ENCODE data around the gene CDH26. TPM values are rescaled to one million over a fixed set of nuclear protein-coding genes. Genes with fewer than 3 reads are reported as not detected.
A peak's percentile ranks its signal among the peaks of the same experiment; 100 is the strongest.

CDH26 gene
- total and polyA plus RNA-seq, 2 donors = 1.8 to 14.7 TPM

DNA sequence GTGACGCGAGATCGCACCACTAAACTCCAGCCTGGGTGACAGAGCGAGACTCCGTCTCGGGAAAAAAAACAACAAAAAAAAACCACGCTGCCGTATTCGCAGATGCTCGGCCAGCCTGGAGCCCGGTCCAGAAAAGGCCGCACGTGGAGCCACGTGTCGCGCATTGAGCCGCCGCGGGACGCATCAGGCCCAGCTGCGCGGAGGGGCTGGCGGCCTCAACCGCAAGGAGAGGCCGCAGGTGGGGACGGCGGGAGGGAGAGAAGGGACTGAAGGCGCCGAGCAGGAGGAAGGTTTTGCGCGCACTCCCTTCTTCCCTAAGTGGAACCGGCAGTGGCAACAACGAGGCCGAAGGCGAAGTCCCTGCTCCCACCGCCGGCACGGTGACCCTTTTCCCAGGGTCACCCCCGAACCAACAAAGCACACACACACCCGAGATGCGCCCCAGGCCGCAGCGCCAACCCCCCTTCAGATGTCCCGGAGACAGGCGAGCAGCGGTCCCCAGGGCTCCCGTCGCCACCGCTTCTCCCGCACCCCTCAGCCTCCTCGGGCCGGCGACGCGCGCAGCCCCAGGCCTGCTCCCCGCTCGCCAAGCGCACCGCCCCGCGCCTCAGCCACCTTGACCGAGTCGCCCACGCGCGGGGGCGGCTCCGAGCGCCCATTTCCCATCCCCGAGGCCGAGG lies 25.5 kb upstream of the CDH26 start:
- Histone ChIP-seq H3K27ac (ENCODE audit: low read depth in 1 of 2, low read length in 1 of 2) (no peak overlapping the region), H3K4me1 (ENCODE audit: control insufficient read depth in 2 of 2, insufficient read depth in 2 of 2, low read length in 2 of 2) (peaks cover 0 to 5% of the 10 kb centered on the region in 2 donors), H3K9me3 (ENCODE audit: control insufficient read depth in 2 of 2, insufficient read depth in 1 of 2, low read length in 1 of 2) (no peaks in the 10 kb centered on the region), H3K27me3 (ENCODE audit: control insufficient read depth in 2 of 2, insufficient read depth in 1 of 2, low read length in 1 of 2) (peaks cover 0 to 16% of the 10 kb centered on the region in 2 donors), H3K4me3 (ENCODE audit: low read length in 2 of 2) (no peak overlapping the region), H3K36me3 (ENCODE audit: control insufficient read depth in 2 of 2, insufficient read depth in 2 of 2, low read length in 1 of 2) (no peaks in the 10 kb centered on the region)
- no peak for DNase-seq (ENCODE audit: low read depth in 6 of 9, low spot score in 9 of 9)
- WGBS = 92% methylated on average over 72 of the region's 72 CpGs

DNA sequence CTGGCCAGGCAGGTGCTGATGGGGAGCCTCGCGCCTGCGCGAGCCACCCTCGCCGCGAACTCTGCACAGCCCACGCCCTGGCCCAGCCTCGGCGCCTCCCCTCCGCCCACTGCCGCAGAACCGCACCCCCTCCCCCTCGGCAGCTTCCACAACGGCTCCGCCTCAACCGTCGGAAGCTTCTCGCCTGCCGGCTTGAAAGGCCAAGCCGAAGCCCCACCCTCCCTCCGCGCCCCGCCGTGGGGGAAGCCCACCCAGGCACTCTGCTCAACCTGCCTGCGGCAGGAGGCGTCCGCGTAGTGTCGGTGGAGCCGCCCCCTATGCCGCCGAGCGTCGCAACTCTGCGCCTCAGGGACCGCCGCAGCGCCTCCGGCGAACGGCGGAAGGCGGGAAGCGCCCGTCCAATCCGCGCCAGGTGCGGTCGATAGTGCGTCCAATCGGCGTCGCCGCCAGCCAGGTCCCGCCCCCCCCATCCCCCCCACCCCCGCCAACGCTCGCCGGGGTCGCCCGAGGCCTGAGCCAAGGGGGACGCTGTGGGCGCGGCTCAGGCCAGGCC lies 24.9 kb upstream of the CDH26 start, which contains the start of gene SYCP2:
TSS of gene SYCP2 (minus strand) at position 342 of the 553 bp plus-strand sequence. CDS start 11,224 bp downstream, outside the sequence.
- WGBS = 47% methylated on average over 65 of the region's 65 CpGs
- no peaks in the 10 kb centered on the region for H3K36me3 ChIP-seq (ENCODE audit: control insufficient read depth in 2 of 2, insufficient read depth in 2 of 2, low read length in 1 of 2)
- no peaks in the 10 kb centered on the region for H3K9me3 ChIP-seq (ENCODE audit: control insufficient read depth in 2 of 2, insufficient read depth in 1 of 2, low read length in 1 of 2)
- peaks cover 0 to 5% of the 10 kb centered on the region in 2 donors for H3K4me1 ChIP-seq (ENCODE audit: control insufficient read depth in 2 of 2, insufficient read depth in 2 of 2, low read length in 2 of 2)
- DNase-seq (ENCODE audit: low read depth in 6 of 9, low spot score in 9 of 9) = peak in 5 of 9 donors; percentile 18 to 57 (median 37)
- H3K27ac ChIP-seq (ENCODE audit: low read depth in 1 of 2, low read length in 1 of 2) = peak within 1 kb of the TSS in 1 of 2 donors; percentile 49
- H3K4me3 ChIP-seq (ENCODE audit: low read length in 2 of 2) = peak within 1 kb of the TSS; percentile 42 to 54
- H3K27me3 ChIP-seq (ENCODE audit: control insufficient read depth in 2 of 2, insufficient read depth in 1 of 2, low read length in 1 of 2) = peaks cover 0 to 16% of the 10 kb centered on the region in 2 donors

DNA sequence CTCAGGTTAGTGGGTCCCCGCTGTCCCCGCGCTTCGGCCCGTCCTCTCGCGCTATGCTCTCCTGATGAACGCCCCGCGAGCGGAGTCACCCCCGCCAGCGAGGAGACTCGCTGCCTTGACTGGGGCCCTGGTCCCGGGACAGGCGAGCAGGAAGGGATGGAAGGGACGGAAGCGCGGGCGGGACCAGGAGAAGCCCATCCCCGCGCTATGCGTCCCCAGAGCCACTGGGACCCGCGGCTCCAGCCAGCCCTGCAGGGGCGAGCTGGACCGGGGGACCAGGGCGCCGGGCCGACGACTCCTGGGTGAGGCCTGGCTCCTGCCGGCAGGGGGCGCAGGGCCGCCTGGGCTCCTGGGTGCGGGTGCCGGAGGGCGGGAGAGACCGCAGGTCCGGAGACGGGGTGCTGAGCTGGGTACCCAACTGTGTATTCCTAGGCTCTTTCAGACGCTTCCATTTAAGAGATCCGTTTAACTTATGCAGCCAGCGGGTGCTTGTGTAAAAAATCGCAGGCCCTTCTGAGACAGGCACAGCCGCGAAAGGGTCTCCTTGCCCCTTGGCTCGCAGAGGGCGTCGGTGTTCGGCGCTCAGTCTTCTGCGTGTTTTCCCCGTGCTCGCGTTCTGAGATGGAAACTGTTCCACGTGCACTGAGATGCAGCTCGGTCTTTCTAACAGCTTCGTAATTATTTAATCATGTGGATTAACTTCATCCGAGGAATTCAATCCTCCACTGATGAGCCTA lies 24.2 kb upstream of the CDH26 start:
- 9% methylated on average over 59 of the region's 59 CpGs for WGBS
- Histone ChIP-seq H3K9me3 (ENCODE audit: control insufficient read depth in 2 of 2, insufficient read depth in 1 of 2, low read length in 1 of 2) (no peaks in the 10 kb centered on the region), H3K27ac (ENCODE audit: low read depth in 1 of 2, low read length in 1 of 2) (peak overlapping the region in 1 of 2 donors; percentile 49), H3K27me3 (ENCODE audit: control insufficient read depth in 2 of 2, insufficient read depth in 1 of 2, low read length in 1 of 2) (peaks cover 0 to 19% of the 10 kb centered on the region in 2 donors), H3K4me3 (ENCODE audit: low read length in 2 of 2) (peak overlapping the region; percentile 42 to 54), H3K4me1 (ENCODE audit: control insufficient read depth in 2 of 2, insufficient read depth in 2 of 2, low read length in 2 of 2) (peaks cover 3 to 5% of the 10 kb centered on the region in 2 donors), H3K36me3 (ENCODE audit: control insufficient read depth in 2 of 2, insufficient read depth in 2 of 2, low read length in 1 of 2) (no peaks in the 10 kb centered on the region)
- peak in 8 of 9 donors; percentile 39 to 73 (median 50) for DNase-seq (ENCODE audit: low read depth in 6 of 9, low spot score in 9 of 9)

DNA sequence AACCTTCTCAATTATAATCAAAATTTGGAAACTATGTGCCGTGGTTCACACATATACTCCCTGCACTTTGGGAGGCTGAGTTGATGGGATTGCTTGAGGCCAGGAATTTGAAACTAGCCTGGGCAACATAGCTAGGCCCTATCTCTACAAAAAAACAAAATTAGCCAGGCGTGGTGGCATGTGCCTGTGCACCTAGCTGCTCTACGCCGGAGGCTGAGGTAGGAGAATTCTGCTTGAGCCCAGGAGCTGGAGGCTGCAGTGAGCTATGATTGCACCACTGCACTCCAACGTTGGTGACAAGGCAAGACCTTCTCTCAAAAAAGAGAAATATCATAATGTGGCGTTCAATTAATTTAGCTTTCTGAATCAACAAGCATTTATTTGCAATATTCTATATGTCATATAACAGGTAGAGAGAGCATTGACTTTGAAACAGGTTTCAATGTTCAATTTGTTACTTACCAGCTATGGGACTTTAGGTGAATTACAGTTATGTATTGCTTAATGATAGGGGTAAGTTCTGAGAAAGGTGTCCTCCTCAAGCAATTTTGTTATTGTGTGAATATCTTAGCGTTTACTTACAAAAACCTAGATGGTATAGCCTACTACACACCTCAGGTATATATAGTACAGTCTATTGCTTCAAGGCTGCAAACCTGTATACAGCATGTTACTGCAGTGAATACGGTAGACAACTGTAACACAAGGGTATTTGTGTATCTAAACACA lies 22.6 kb upstream of the CDH26 start:
- H3K27ac ChIP-seq (ENCODE audit: low read depth in 1 of 2, low read length in 1 of 2) = no peak overlapping the region

DNA sequence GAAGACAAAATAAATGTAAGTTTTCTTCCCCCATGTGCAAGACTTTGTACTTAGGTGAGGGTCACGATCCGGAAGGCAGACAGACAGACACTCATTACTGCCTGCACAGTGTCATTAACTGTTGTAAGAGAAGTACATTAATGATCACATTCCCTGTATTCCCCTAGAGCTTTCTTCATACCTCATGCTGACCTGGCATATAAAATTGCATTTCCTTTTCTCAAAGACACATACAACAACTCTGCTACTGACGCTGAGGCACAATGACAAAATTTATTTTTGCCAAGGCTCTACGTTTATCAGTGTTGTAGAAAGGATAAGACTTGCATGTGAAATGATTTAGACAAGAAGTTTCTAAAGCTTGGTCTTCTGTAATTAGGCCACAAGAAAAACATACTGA lies 21.8 kb upstream of the CDH26 start:
- H3K27ac ChIP-seq (ENCODE audit: low read depth in 1 of 2, low read length in 1 of 2) = no peak overlapping the region
- H3K27me3 ChIP-seq (ENCODE audit: control insufficient read depth in 2 of 2, insufficient read depth in 1 of 2, low read length in 1 of 2) = peaks cover 0 to 28% of the 10 kb centered on the region in 2 donors
- no peak for DNase-seq (ENCODE audit: low read depth in 6 of 9, low spot score in 9 of 9)
- H3K4me3 ChIP-seq (ENCODE audit: low read length in 2 of 2) = no peak overlapping the region
- no peaks in the 10 kb centered on the region for H3K36me3 ChIP-seq (ENCODE audit: control insufficient read depth in 2 of 2, insufficient read depth in 2 of 2, low read length in 1 of 2)
- H3K9me3 ChIP-seq (ENCODE audit: control insufficient read depth in 2 of 2, insufficient read depth in 1 of 2, low read length in 1 of 2) = peaks cover 0 to 1% of the 10 kb centered on the region in 2 donors
- 93% methylated on average over 4 of the region's 4 CpGs for WGBS
- H3K4me1 ChIP-seq (ENCODE audit: control insufficient read depth in 2 of 2, insufficient read depth in 2 of 2, low read length in 2 of 2) = peaks cover 6 to 10% of the 10 kb centered on the region in 2 donors

More for the DNA sequence above, 22.6 kb upstream of the CDH26 start:
- H3K9me3 ChIP-seq (ENCODE audit: control insufficient read depth in 2 of 2, insufficient read depth in 1 of 2, low read length in 1 of 2) = peaks cover 0 to 1% of the 10 kb centered on the region in 2 donors
- peaks cover 6 to 10% of the 10 kb centered on the region in 2 donors for H3K4me1 ChIP-seq (ENCODE audit: control insufficient read depth in 2 of 2, insufficient read depth in 2 of 2, low read length in 2 of 2)
- H3K27me3 ChIP-seq (ENCODE audit: control insufficient read depth in 2 of 2, insufficient read depth in 1 of 2, low read length in 1 of 2) = peaks cover 0 to 28% of the 10 kb centered on the region in 2 donors
- H3K36me3 ChIP-seq (ENCODE audit: control insufficient read depth in 2 of 2, insufficient read depth in 2 of 2, low read length in 1 of 2) = no peaks in the 10 kb centered on the region
- no peak for DNase-seq (ENCODE audit: low read depth in 6 of 9, low spot score in 9 of 9)
- H3K4me3 ChIP-seq (ENCODE audit: low read length in 2 of 2) = no peak overlapping the region
- 96% methylated on average over 8 of the region's 8 CpGs for WGBS

DNA sequence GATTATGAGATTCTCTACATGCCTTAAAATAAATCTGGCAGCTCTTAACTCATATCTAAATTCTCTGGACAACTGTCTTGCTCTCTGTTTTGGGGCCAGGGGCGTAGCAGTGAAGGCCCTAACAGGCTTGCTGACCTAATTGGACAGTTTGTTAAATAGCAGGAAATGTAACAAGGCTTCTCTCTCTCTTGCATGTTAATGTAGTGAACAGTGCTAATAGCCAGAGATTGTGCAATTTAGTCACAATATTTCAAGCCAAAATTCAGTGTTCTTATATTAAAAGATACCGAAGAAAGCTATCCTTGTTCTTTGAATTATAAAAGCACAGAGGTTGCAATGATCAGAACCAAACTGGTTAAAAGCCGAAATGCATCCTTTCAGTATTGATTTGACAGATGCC lies 21.1 kb upstream of the CDH26 start:
- peaks cover 0 to 28% of the 10 kb centered on the region in 2 donors for H3K27me3 ChIP-seq (ENCODE audit: control insufficient read depth in 2 of 2, insufficient read depth in 1 of 2, low read length in 1 of 2)
- H3K9me3 ChIP-seq (ENCODE audit: control insufficient read depth in 2 of 2, insufficient read depth in 1 of 2, low read length in 1 of 2) = peaks cover 0 to 1% of the 10 kb centered on the region in 2 donors
- H3K4me1 ChIP-seq (ENCODE audit: control insufficient read depth in 2 of 2, insufficient read depth in 2 of 2, low read length in 2 of 2) = peaks cover 6 to 10% of the 10 kb centered on the region in 2 donors
- H3K27ac ChIP-seq (ENCODE audit: low read depth in 1 of 2, low read length in 1 of 2) = no peak overlapping the region
- H3K36me3 ChIP-seq (ENCODE audit: control insufficient read depth in 2 of 2, insufficient read depth in 2 of 2, low read length in 1 of 2) = no peaks in the 10 kb centered on the region
- H3K4me3 ChIP-seq (ENCODE audit: low read length in 2 of 2) = no peak overlapping the region
- 92% methylated on average over 3 of the region's 3 CpGs for WGBS
- no peak for DNase-seq (ENCODE audit: low read depth in 6 of 9, low spot score in 9 of 9)

DNA sequence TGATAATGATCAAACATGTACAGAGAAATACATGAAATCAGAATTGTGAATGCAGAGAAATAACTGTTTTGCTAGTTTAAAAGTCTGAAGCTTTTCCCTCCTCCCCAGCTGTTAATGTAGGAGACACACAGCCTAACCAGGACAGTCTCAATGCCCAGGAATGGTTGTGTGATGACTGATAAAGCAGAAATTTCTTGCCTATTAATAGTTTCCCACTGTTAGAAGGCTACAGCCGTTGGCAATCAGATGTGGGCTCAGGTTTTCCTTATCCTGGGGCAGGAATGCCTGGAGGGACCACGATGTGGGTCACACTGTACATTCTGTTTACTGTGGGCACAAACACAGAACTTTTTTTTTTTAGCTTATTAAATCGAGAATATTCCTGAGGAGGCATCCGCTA lies 20.0 kb upstream of the CDH26 start:
- H3K4me1 ChIP-seq (ENCODE audit: control insufficient read depth in 2 of 2, insufficient read depth in 2 of 2, low read length in 2 of 2) = peaks cover 6 to 10% of the 10 kb centered on the region in 2 donors
- 90% methylated on average over 4 of the region's 4 CpGs for WGBS
- H3K36me3 ChIP-seq (ENCODE audit: control insufficient read depth in 2 of 2, insufficient read depth in 2 of 2, low read length in 1 of 2) = peaks cover 0 to 2% of the 10 kb centered on the region in 2 donors
- H3K4me3 ChIP-seq (ENCODE audit: low read length in 2 of 2) = no peak overlapping the region
- no peak for DNase-seq (ENCODE audit: low read depth in 6 of 9, low spot score in 9 of 9)
- H3K27ac ChIP-seq (ENCODE audit: low read depth in 1 of 2, low read length in 1 of 2) = no peak overlapping the region
- H3K27me3 ChIP-seq (ENCODE audit: control insufficient read depth in 2 of 2, insufficient read depth in 1 of 2, low read length in 1 of 2) = peaks cover 0 to 23% of the 10 kb centered on the region in 2 donors
- H3K9me3 ChIP-seq (ENCODE audit: control insufficient read depth in 2 of 2, insufficient read depth in 1 of 2, low read length in 1 of 2) = peaks cover 0 to 1% of the 10 kb centered on the region in 2 donors

DNA sequence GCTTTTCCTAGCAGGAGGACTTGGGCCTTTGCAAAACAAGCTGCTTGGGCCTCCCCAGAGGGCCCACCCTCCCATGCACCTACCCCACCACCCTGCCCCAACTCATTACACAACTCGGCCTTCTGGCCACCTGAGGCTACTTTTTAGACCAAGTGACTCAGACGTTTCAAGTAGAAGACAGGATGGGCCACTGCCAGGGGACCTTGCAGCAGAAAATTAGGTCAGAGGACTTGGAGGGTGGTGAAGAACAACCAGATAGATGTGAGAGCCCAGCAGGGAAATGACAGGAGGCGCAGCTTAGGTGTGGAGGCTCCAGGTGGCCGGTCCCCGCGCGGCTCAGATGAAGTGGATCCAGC lies 19.5 kb upstream of the CDH26 start:
- WGBS = 95% methylated on average over 7 of the region's 7 CpGs
- peaks cover 0 to 1% of the 10 kb centered on the region in 2 donors for H3K9me3 ChIP-seq (ENCODE audit: control insufficient read depth in 2 of 2, insufficient read depth in 1 of 2, low read length in 1 of 2)
- no peak for DNase-seq (ENCODE audit: low read depth in 6 of 9, low spot score in 9 of 9)

More for the DNA sequence above, 19.5 kb upstream of the CDH26 start:
- Histone ChIP-seq H3K27ac (ENCODE audit: low read depth in 1 of 2, low read length in 1 of 2) (no peak overlapping the region), H3K4me1 (ENCODE audit: control insufficient read depth in 2 of 2, insufficient read depth in 2 of 2, low read length in 2 of 2) (peaks cover 6 to 9% of the 10 kb centered on the region in 2 donors), H3K4me3 (ENCODE audit: low read length in 2 of 2) (no peak overlapping the region), H3K36me3 (ENCODE audit: control insufficient read depth in 2 of 2, insufficient read depth in 2 of 2, low read length in 1 of 2) (peaks cover 0 to 2% of the 10 kb centered on the region in 2 donors), H3K27me3 (ENCODE audit: control insufficient read depth in 2 of 2, insufficient read depth in 1 of 2, low read length in 1 of 2) (peaks cover 0 to 19% of the 10 kb centered on the region in 2 donors)

All from thymus (tissue), 11 donors.